T-helper 9 cell (primary cell): ENCODE measurements around the gene HMG20A.

Source experiments
- DNase-seq: peaks from one replicate; pipeline ENCODE4 v3.0.0-alpha.2; 2020

The HMG20A gene

DNA sequence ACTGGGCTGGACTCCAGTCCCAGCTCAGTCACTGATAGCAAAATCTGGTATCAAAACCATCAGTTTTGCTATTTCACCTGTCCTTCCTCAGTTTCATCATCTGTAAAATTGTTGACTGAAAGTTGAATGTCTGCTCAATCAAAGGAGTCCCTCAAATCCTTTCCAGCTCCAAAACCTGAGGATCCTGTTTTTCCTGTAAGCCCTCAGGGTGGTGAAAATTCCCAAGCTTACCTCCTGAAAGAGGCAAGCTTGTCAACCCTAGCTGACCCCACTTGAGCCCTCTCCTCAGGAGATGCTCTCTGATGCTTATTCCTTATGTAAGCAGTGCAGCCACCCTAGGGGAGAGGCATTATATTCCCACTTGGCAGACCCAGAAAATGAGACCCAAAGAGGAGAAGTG lies 82.6 kb downstream of the HMG20A start:
- DNase-seq, result no peak

DNA sequence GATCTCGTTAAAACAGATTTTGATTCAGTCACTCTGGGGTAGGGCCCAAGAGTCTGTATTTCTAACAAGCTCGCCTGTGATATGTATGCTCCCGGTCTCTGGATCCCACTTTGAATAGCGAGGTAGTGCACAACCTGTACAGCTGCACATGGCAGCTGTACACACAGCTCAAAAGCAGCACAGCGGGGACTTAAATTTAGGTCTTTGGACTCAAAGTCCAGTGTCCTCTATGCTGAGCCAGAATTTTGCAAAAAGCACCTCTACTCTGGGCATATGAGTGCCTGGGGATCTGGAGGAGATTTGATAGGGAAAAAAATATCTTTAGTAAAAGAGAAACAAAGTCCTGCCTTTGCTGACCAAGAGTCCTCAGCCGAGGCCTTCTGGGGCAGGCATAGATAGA lies 83.1 kb downstream of the HMG20A start:
- no peak for DNase-seq

DNA sequence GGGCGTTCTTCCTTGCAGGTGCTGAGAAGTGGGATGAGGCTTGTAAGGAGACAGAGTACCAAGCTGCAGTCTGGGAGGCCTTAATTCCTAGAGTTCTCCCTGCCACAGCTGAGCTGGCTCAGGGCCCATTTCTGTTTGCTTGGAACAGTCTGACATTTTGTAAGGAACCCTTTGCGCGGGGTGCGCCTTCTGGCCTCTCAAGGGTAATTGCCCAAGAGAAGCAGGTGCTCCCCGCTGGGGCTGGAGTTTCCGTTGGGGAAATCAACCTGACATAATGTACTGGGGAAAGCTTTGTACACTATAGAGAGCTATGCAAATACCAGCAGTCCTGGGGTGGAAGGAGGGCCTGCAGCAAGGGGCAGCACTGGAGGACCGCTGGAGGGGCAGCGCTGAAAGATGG lies 83.6 kb downstream of the HMG20A start:
- DNase-seq, result no peak

DNA sequence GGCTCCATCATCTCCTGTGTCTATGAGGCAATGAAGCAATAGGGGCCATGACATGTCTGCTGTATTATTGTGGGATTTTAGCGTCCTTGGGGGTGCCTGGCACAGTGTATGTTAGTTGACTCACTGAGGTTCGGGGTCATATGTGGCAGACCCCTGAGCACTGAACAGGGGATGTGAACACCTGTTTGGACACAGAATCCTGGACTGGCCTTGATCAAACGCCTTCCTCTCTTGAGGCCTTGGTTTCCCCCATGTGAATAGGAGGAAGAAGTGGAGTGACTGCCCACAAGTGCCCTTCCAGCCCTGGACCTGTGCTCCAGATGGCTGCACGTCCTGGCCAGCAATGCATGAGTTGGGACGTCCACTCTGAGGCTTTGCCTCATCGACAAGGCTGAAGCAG lies 84.2 kb downstream of the HMG20A start:
- no peak for DNase-seq

DNA sequence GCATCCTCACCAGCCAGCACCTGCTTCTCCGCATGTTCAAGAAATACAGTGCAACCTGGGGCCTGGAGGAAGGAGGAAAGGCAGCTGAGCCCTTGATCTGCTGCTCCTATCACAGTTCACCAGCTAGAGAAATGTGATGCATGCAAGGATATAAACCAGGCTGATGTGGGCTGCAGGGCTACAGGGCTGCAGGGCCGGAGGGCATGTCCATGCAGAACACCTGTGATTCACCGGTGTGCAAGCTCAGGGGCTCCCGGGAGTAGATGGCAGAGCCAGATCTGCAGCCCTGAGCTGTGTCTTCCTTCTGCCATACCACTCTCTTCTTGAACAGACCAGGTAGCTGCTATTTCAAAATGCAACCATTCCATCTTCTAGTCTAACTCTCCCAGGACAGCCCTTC lies 84.9 kb downstream of the HMG20A start:
- DNase-seq, result no peak

DNA sequence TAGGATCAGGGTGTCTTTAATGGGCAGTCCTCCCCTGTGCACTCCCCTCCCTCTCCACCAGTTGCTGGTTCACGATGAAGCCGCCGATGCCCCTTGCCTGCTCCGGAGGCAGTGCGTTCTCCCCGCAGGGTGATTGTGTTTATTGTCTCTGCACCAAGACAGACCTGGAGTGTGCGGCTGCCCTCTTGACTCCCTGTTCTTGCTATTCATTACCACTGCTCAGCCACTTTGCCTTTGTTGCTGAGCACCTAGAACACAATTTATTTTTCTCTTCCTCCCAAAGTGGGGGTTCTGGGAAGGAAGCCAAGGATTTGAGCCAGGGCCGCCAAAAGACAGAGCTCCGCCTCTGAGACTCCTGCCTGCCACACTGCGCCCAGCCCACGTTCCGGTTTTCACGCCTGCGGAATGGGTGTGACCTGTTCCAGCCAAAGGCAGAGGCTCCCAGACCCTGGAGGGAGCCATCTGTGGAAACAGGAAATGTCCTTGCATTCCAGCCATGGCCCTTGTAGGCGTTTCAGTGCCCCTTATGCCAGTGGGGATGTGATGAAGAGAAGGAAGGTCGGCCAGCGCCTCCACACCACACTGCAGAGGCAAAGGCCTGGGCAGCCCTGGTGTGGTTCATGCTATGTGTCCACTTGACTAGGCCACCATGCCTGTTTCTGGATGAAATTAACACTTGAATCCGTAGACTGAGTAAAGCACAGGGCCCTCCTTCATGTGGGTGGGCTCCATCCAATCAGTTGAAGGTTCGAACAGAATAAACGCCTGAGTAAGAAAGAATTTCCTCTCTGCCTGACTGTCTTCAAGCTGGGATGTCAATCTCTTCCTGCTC lies 85.8 kb downstream of the HMG20A start:
- no peak for DNase-seq

DNA sequence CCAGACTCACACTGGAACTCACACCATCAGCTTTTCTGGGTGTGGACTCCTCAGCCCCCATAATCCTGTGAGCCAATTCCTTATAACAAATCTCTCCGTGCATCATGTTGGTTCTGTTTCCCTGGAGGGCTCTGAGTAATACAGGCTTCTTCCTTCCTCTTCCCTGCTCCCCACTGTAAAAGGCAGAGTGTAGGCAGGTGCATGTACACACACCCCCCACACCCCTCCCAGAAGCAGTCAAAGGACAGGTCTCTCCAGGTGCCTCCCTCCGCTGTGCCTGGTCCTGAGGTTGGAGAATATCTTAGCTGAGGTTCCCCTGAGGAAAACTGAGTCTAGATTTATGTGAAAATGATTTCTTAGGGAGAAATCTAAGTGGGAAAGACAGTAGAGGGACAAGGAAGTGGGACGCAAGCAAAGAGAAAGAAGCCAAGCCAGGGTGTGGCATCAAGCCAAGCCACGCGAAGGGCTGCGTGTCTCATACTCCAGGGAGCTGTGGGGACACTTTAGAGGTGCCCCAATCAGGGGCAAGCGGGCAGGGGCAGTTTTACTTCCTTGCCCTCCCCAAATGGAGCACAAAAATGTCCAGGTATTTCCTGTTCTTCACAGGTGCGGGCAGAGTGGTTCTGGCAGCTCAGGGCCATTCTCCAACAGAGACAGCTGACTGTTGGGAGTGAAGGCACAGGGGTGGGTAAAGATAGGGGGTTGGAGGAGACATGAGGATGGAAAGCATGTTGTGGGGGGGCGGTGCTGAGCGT lies 86.6 kb downstream of the HMG20A start:
- no peak for DNase-seq

DNA sequence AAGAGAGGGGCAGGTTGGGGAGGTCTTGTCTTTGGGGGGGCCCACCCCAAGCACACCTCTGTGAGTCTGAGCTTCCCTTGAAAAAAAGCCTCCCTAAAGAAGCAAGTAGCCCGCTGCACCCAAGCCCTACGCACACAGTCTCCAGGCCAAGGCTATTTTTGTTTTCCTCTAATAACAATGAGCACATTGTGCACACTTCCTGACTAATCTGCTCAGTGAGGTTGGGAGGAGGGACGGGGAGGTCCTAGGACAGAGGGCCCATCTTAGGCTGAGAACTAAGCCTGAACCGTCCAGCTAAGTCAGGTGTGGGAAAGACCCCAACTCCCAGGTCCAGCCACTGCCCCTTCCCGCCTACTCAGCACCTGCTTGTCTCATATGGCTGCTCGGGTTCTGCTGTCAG lies 87.2 kb downstream of the HMG20A start:
- no peak for DNase-seq

DNA sequence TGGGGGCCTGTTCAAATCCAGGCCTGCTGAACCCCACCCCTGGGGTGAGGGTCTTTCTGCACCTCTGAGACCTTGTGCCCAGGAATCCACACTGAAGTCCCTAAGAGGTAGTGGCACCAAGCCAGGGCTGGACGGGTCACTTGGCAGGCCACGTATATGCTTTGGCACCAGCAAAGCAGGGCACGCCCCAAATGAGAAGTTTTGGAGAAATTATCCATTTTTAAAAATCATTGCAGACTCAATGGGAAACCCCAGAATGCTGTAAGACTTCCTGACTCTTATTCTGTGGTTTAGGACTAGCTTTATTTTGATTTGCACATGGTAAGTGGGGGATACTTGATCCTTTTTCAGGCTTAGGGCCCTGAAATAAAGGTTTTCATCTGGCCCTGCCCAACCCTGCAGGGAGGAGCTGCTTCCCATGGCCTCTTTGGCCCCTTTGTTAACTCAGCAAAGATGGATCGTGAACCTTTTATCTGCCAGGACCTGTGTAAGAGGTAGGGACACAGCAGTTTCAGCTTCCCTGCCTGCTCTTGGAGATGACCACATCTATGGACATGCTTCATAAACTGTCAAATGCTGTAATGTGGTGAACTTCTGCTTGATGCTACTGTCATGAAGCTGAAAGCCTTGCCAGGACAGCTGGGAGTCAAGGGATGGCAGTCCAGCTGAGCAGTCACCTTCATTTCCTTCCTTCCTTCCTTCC lies 88.0 kb downstream of the HMG20A start:
- no peak for DNase-seq

DNA sequence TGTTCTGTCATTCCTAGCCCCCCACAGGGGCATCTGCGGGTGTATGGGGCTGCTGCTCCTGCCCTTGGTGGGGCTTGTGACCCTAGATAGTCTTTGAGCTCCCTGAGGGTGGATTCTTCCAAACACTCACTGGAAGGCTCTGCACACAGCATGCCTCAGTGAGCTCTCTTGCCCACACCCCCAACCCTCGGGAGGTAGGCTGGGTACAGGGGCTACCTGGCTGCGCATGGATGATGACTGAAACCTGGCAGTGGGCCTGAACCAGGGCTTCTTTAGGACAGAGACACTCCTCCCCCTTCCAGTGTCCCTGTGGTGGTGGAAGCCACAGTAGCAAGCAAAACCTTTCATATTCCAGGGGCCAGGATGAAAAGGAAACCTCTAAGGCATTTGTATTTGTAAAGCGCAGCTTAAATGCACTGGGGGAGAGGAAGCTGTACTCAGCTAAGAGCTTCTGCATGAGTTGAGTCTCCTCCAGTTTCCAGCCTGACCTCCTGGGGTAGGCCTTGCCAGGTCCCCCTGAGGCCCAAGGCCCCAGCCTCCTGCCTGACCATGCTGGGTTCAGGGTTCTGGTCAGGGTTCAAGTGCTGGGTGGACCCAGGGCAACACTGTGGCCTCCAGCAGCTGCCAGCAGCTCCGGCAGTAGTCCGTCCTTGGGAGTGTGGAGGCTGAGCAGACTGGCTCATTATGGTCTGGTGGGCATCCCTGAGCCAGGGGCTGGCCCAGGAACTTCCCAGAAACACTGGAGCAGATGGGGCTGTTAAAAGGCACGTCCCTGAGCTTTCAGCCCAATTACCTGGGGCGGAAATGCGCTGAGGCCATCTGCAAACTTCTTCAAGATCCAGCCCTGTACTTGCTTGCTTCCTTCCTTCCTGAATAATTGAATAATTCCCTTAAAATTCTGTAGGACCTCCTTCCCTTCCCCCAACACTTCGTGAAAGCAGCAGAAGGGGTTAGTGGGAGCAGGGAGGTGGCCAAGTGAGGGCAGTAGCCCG lies 89.7 kb downstream of the HMG20A start:
- DNase-seq, result no peak

DNA sequence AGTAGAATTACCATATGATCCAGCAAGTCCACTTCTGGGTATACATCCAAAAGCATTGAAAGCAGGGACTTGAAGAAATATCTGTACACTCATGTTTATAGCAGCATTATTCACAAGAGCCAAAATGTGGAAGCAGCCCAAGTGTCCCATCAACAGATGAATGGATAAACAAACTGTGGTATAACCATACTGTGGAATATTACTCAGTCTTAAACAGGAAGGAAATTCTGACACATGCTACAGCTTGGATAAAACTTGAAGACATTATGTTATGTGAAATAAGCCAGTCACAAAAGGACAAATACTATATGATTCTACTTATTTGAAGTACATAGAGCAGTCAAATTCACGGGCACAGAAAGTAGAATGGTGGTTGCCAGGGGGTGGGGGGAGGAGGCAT lies 91.2 kb downstream of the HMG20A start:
- DNase-seq, result no peak

DNA sequence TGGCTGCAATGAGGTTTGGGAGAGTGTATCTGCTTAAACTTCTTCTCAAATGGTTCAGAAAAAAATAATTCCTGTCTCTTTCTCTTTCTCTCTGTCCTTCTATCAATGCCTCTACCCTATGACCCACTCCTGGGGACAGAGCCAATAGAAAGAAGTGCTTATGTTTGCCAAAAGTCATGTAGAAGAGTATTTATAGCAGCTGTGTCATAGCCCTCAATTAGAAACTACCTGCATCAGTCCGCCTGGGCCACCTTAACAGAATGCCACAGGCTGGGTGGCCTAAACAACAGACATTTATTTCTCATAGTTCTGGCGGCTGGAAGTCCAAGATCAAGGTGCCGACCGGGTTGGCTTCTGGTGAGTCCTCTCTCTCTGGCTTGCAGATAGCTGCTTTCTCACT lies 92.5 kb downstream of the HMG20A start:
- no peak for DNase-seq

DNA sequence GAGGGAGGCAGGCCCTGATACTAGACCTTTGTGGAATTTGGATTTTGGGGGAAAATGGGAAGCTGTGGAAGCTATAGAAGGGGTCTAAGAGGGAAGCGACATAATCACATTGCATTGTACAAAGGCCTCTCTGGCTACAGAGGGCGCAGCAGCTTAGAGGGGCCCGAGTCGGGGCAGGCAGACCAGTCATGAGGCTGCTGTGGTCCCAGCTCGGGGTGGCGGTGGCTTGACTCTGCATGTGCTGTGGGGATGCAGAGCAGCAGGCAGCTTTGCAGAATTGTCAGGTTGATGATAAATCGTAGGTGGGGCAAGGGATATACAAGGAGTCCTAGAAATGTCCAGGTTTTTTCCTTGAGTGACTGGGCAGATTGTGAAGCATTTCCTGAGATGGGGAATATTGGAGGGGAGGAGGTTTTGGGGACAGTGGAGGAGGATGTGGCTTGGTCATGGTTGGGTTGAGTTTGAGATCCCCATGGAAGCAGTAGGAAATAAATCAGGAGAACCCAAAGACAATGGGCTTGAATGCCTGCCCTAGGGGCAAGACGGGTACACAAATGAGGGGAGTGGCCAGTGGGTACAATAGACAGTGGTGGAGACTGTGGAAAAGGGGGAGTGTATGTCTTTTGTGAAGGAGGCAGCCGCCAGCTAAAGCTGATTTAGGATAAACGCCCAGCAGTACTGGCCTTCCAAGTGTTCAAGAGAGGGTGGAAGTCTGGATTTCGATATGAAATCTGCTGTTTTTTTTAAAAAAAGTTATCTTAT lies 94.1 kb downstream of the HMG20A start:
- no peak for DNase-seq

DNA sequence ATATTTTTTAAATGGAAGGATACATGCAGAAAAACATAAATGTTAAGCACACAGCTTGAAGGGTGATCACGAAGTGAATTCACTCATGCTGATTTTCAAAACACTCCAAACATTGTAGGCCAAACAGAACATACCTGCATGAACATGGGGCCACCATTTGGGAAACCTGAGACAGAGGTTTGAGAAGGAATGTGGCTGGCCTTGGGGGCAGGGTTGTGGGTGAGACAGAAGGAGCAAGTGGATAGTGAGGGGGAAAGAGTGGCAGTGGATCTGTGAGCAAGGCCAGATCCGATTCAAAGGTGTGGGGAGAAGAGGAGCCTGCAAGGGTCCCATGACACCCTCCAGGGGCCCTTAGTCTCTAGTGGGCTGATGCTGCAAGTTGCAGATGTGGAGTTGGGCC lies 94.9 kb downstream of the HMG20A start:
- no peak for DNase-seq

DNA sequence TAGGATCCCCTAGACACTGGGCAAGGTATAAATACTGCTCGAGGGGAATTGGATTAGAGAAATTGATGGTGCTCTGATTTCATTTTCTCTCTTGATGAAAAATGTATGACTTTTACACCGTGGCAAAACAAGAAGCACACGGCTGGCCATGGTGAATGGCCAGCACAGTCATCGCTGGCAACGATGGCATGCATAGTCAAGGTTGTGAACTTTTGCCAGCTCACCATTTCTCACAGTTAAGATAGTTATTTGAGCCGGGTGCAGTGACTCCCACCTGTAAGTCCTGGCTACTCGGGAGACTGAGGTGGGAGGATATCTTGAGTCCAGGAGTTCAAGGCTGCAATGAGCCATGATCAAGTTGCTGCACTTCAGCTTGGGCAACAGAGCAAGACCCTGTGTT lies 95.4 kb downstream of the HMG20A start:
- DNase-seq, result no peak

DNA sequence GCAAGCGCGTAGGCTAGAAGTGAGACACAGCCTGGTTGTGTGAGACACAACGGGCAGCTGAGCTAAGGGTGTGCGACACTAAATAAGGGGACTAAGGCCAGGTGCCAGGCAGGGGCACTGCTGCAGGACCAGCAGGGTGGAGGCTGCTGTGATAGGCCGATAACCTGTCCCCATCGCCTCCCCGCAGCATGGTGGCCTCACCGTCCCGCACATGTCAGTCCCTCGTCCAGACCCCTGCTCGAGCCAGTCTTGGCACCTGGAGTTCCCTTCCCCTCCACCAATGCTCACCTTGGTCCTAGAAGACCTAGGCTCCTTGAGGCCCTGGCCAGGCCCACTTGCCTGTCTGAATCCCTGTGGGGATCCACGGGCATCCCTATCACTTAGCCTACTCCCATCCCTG lies 96.1 kb downstream of the HMG20A start:
- DNase-seq, result no peak

DNA sequence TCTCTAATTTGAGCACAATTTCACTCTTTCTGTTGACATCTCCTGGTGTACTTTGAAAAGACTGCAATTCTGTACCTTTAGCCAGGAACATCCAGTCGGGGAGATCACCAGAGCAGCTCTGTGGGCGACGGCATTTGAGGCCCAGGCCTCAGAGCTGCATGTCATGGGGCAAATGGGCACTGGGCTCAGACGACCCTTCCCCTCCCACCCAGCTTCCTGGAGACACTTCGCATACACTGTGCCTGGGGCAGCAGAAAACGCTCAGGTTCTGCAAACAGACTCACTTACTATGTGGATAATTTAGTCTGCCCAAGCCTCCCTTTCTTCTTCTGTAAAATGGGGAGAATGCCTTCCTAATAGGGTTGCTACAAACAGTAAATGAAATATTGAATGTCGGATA lies 96.9 kb downstream of the HMG20A start:
- no peak for DNase-seq

DNA sequence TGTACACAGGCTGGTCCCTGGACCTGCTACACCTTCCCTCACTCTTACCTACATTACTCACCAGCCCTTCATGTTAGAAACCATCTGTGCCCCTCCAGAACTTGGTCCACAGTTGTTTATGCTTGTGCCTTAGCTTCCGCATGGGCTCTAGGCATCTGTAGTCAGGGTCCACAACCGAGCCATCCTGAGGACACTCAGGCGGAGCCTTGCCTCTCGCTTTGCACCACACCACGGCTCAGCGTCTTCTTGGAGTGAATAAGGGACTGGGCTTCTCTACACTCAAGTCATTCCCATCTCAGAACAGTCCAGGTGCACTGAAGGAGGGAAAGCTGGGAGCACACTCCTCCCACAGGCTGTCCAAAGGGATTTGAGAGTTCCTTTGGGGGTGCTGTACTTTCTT lies 97.8 kb downstream of the HMG20A start:
- DNase-seq, result no peak

DNA sequence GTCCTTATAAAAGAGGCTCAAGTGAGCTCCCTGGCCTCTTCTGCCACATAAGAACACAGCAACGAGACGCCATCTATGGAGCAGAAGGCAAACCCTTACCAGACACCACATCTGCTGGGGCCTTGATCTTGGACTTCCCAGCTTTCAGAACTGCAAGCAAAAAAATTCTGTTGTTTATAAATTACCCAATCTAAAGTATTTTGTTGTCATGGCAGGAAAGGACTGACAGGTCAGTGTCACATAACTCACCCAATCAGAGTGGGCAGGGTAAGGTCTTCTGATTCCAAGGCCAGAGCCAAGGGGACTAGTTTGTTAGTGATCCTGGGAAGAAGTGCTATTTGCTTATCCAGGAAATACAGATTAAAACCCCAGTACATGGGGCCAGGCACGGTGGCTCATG lies 98.9 kb downstream of the HMG20A start:
- no peak for DNase-seq

DNA sequence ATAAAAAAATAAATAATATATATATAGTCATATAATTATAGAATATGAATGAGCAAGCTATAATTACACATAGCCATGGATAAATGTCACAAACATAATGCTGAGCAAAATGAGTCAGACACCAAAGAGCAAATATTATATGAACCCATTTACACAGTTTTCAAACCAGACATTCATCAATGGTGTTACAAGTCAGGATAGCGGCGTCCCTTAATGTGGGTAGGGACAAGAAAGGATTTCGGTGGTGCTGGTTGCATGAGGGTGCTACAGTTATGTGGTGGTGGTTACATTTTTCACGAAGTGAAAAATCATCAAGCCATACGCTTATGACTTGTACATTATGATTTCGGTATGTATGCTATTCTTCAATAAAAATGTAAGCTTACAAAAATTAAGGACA lies 100.5 kb downstream of the HMG20A start:
- no peak for DNase-seq

DNA sequence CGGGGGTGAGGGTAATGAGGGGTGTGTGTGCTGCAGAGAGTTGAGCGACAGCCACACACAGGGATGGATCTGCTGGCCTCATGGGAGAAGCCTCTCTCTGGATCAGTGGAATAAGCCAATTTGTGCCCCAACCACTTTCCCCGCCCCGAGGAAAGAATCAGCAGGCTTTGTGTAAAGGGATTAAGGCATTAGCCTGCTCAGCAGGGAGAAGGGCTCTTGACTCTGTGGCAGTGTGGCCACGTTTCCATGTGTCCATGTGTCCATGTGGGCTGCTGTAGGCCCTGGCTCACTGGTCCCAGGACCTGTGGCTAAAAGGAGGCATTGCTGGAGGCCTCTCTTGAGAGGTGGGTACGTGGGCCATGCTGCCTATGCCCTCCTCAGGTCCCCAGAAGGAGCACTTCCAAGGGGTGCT lies 104.7 kb downstream of the HMG20A start:
- no peak for DNase-seq
